ENCODE results near the gene DPCD. TPM values are rescaled to one million over a fixed set of nuclear protein-coding genes. Genes with fewer than 3 reads are reported as not detected.

Gene DPCD
- total and polyA plus RNA-seq, 2 of the 8 experiments (the other 6 are each of a cell fraction or from before 2014, with no cell fraction given), result 21.2 to 31.4 TPM

GRCh38 chr10:101575580-101576210 is 12.4 kb upstream of the DPCD start (continued):
- TF ChIP-seq CHD1 (IDR thresholded peaks at IDR 0.05; ENCODE audit: low read depth, low read length) (no peak), NRF1 (IDR thresholded peaks at IDR 0.05; ENCODE audit: low read depth, low read length) (no peak), ATF3 (IDR thresholded peaks at IDR 0.05; ENCODE audit: insufficient read depth, low read depth, low read length) (no peak)

Data from H1 (cell line).